Measurements from ENCODE around the gene LYL1.

LYL1 gene

GRCh38 chr19:13074378-13074777 lies 28.3 kb downstream of the LYL1 start:
- no peak overlapping the region for H3K27ac ChIP-seq (ENCODE audit: low read depth, low read length)
- H3K4me3 ChIP-seq (ENCODE audit: low read depth in 1 of 2, low read length in 2 of 2), result no peak overlapping the region
- no peak overlapping the region for H3K9ac ChIP-seq (ENCODE audit: low read length)
- H3K36me3 ChIP-seq (ENCODE audit: insufficient read depth, low read length), result peaks cover 43% of the 10 kb centered on the region
- H3K4me1 ChIP-seq (ENCODE audit: insufficient read depth, low read length), result peaks cover 80% of the 10 kb centered on the region
- H3K27me3 ChIP-seq (ENCODE audit: control insufficient read depth in 1 of 2, insufficient read depth in 2 of 2, low read length in 2 of 2), result no peaks in the 10 kb centered on the region
- no peaks in the 10 kb centered on the region for H3K9me3 ChIP-seq (ENCODE audit: low read length)

GRCh38 chr19:13073263-13073662 lies 29.4 kb downstream of the LYL1 start:
- Histone ChIP-seq H3K36me3 (ENCODE audit: insufficient read depth, low read length) (peaks cover 32% of the 10 kb centered on the region), H3K9me3 (ENCODE audit: low read length) (no peaks in the 10 kb centered on the region), H3K4me3 (ENCODE audit: low read depth in 1 of 2, low read length in 2 of 2) (no peak overlapping the region), H3K27me3 (ENCODE audit: control insufficient read depth in 1 of 2, insufficient read depth in 2 of 2, low read length in 2 of 2) (no peaks in the 10 kb centered on the region), H3K4me1 (ENCODE audit: insufficient read depth, low read length) (peaks cover 80% of the 10 kb centered on the region), H3K9ac (ENCODE audit: low read length) (no peak overlapping the region), H3K27ac (ENCODE audit: low read depth, low read length) (no peak overlapping the region)

- H3K9ac ChIP-seq (ENCODE audit: low read length), result no peak overlapping the region
- no peaks in the 10 kb centered on the region for H3K27me3 ChIP-seq (ENCODE audit: control insufficient read depth in 1 of 2, insufficient read depth in 2 of 2, low read length in 2 of 2)
- no peak overlapping the region for H3K27ac ChIP-seq (ENCODE audit: low read depth, low read length)
- H3K9me3 ChIP-seq (ENCODE audit: low read length), result no peaks in the 10 kb centered on the region
- H3K4me3 ChIP-seq (ENCODE audit: low read depth in 1 of 2, low read length in 2 of 2), result no peak overlapping the region
- H3K4me1 ChIP-seq (ENCODE audit: insufficient read depth, low read length), result peaks cover 79% of the 10 kb centered on the region
- peaks cover 29% of the 10 kb centered on the region for H3K36me3 ChIP-seq (ENCODE audit: insufficient read depth, low read length)
Measured at GRCh38 chr19:13072188-13072908, 30.3 kb downstream of the LYL1 start.

- no peaks in the 10 kb centered on the region for H3K9me3 ChIP-seq (ENCODE audit: low read length)
- H3K36me3 ChIP-seq (ENCODE audit: insufficient read depth, low read length), result peaks cover 29% of the 10 kb centered on the region
- no peaks in the 10 kb centered on the region for H3K27me3 ChIP-seq (ENCODE audit: control insufficient read depth in 1 of 2, insufficient read depth in 2 of 2, low read length in 2 of 2)
- H3K9ac ChIP-seq (ENCODE audit: low read length), result no peak overlapping the region
- no peak overlapping the region for H3K27ac ChIP-seq (ENCODE audit: low read depth, low read length)
- H3K4me1 ChIP-seq (ENCODE audit: insufficient read depth, low read length), result peaks cover 79% of the 10 kb centered on the region
- H3K4me3 ChIP-seq (ENCODE audit: low read depth in 1 of 2, low read length in 2 of 2), result no peak overlapping the region
Measured at GRCh38 chr19:13071444-13072187, 31.0 kb downstream of the LYL1 start.

- Histone ChIP-seq H3K36me3 (ENCODE audit: insufficient read depth, low read length) (peaks cover 23% of the 10 kb centered on the region), H3K27me3 (ENCODE audit: control insufficient read depth in 1 of 2, insufficient read depth in 2 of 2, low read length in 2 of 2) (no peaks in the 10 kb centered on the region), H3K4me1 (ENCODE audit: insufficient read depth, low read length) (peaks cover 79% of the 10 kb centered on the region), H3K9me3 (ENCODE audit: low read length) (no peaks in the 10 kb centered on the region), H3K4me3 (ENCODE audit: low read depth in 1 of 2, low read length in 2 of 2) (no peak overlapping the region), H3K9ac (ENCODE audit: low read length) (no peak overlapping the region), H3K27ac (ENCODE audit: low read depth, low read length) (peak overlapping the region; percentile 19)
Measured at GRCh38 chr19:13070425-13071140, 32.1 kb downstream of the LYL1 start.

GRCh38 chr19:13069415-13070359 lies 33.0 kb downstream of the LYL1 start:
- H3K27me3 ChIP-seq (ENCODE audit: control insufficient read depth in 1 of 2, insufficient read depth in 2 of 2, low read length in 2 of 2), result no peaks in the 10 kb centered on the region
- H3K4me1 ChIP-seq (ENCODE audit: insufficient read depth, low read length), result peaks cover 85% of the 10 kb centered on the region
- peak overlapping the region; percentile 46 for H3K27ac ChIP-seq (ENCODE audit: low read depth, low read length)
- H3K4me3 ChIP-seq (ENCODE audit: low read depth in 1 of 2, low read length in 2 of 2), result no peak overlapping the region
- peaks cover 17% of the 10 kb centered on the region for H3K36me3 ChIP-seq (ENCODE audit: insufficient read depth, low read length)
- no peaks in the 10 kb centered on the region for H3K9me3 ChIP-seq (ENCODE audit: low read length)
- H3K9ac ChIP-seq (ENCODE audit: low read length), result peak overlapping the region; percentile 27

GRCh38 chr19:13068085-13068846 lies 34.4 kb downstream of the LYL1 start:
- H3K27ac ChIP-seq (ENCODE audit: low read depth, low read length), result peak overlapping the region; percentile 37
- no peak overlapping the region for H3K9ac ChIP-seq (ENCODE audit: low read length)
- no peaks in the 10 kb centered on the region for H3K27me3 ChIP-seq (ENCODE audit: control insufficient read depth in 1 of 2, insufficient read depth in 2 of 2, low read length in 2 of 2)
- H3K4me3 ChIP-seq (ENCODE audit: low read depth in 1 of 2, low read length in 2 of 2), result no peak overlapping the region
- peaks cover 6% of the 10 kb centered on the region for H3K36me3 ChIP-seq (ENCODE audit: insufficient read depth, low read length)
- H3K4me1 ChIP-seq (ENCODE audit: insufficient read depth, low read length), result peaks cover 91% of the 10 kb centered on the region
- H3K9me3 ChIP-seq (ENCODE audit: low read length), result no peaks in the 10 kb centered on the region

- Histone ChIP-seq H3K36me3 (ENCODE audit: insufficient read depth, low read length) (no peaks in the 10 kb centered on the region), H3K27me3 (ENCODE audit: control insufficient read depth in 1 of 2, insufficient read depth in 2 of 2, low read length in 2 of 2) (no peaks in the 10 kb centered on the region), H3K4me3 (ENCODE audit: low read depth in 1 of 2, low read length in 2 of 2) (peak overlapping the region in 1 of 2 donors; percentile 30), H3K9ac (ENCODE audit: low read length) (no peak overlapping the region), H3K27ac (ENCODE audit: low read depth, low read length) (peak overlapping the region; percentile 41), H3K9me3 (ENCODE audit: low read length) (no peaks in the 10 kb centered on the region), H3K4me1 (ENCODE audit: insufficient read depth, low read length) (peaks cover 98% of the 10 kb centered on the region)
Measured at GRCh38 chr19:13066933-13067807, 35.5 kb downstream of the LYL1 start.

- peak overlapping the region; percentile 55 for H3K27ac ChIP-seq (ENCODE audit: low read depth, low read length)
- no peaks in the 10 kb centered on the region for H3K27me3 ChIP-seq (ENCODE audit: control insufficient read depth in 1 of 2, insufficient read depth in 2 of 2, low read length in 2 of 2)
- no peak overlapping the region for H3K9ac ChIP-seq (ENCODE audit: low read length)
- no peaks in the 10 kb centered on the region for H3K36me3 ChIP-seq (ENCODE audit: insufficient read depth, low read length)
- H3K4me3 ChIP-seq (ENCODE audit: low read depth in 1 of 2, low read length in 2 of 2), result no peak overlapping the region
- H3K9me3 ChIP-seq (ENCODE audit: low read length), result no peaks in the 10 kb centered on the region
- H3K4me1 ChIP-seq (ENCODE audit: insufficient read depth, low read length), result peaks cover 98% of the 10 kb centered on the region
Measured at GRCh38 chr19:13066226-13066625, 36.4 kb downstream of the LYL1 start.

GRCh38 chr19:13064092-13064489 lies 38.6 kb downstream of the LYL1 start:
- Histone ChIP-seq H3K9me3 (ENCODE audit: low read length) (no peaks in the 10 kb centered on the region), H3K36me3 (ENCODE audit: insufficient read depth, low read length) (no peaks in the 10 kb centered on the region), H3K4me1 (ENCODE audit: insufficient read depth, low read length) (peaks cover 97% of the 10 kb centered on the region), H3K27ac (ENCODE audit: low read depth, low read length) (peak overlapping the region; percentile 45), H3K9ac (ENCODE audit: low read length) (peak overlapping the region; percentile 41), H3K4me3 (ENCODE audit: low read depth in 1 of 2, low read length in 2 of 2) (no peak overlapping the region), H3K27me3 (ENCODE audit: control insufficient read depth in 1 of 2, insufficient read depth in 2 of 2, low read length in 2 of 2) (no peaks in the 10 kb centered on the region)

Measured in muscle layer of colon (tissue), 2 donors.